Psoas muscle (tissue), 8 donors: ENCODE data around the gene TGFBR3L. TPM values are rescaled to one million over a fixed set of nuclear protein-coding genes. Genes with fewer than 3 reads are reported as not detected.

Experiments
- ATAC-seq, 4 donors: fragments of 200-7000 bp; cut with Tn5 transposase; one replicate each; pipeline ENCODE4 v1.9.1; 2020; ENCODE audit warnings: moderate library complexity in 3 of 4, mild to moderate bottlenecking in 2 of 4
- DNase-seq, 2 donors: peaks; one replicate each; pipeline ENCODE4 v3.0.0-alpha.2; 2020
- H3K27ac ChIP-seq: fragments of 200-600 bp; one replicate; pipeline ENCODE4 v1.8.0; 2022
- H3K27me3 ChIP-seq, 3 donors: fragments of 200-600 bp in 1 of 3; one replicate each; pipeline versions ENCODE4 v1.6.1 to v1.8.0; 2013 to 2022; ENCODE audit warnings: low read length in 2 of 3, mild to moderate bottlenecking in 2 of 3, moderate library complexity in 1 of 3; ENCODE audit not compliant: insufficient read depth in 3 of 3
- H3K36me3 ChIP-seq, 2 donors: fragments of 200-600 bp in 1 of 2; one replicate each; pipeline versions ENCODE4 v1.6.1 to v1.8.0; 2013 to 2022; ENCODE audit warnings: low read depth in 1 of 2, mild to moderate bottlenecking in 1 of 2, moderate library complexity in 1 of 2; ENCODE audit not compliant: insufficient read depth in 1 of 2
- H3K4me1 ChIP-seq: fragments of 200-600 bp; one replicate; pipeline ENCODE4 v1.8.0; 2022
- H3K4me3 ChIP-seq: fragments of 200-600 bp; one replicate; pipeline ENCODE4 v1.8.0; 2022; ENCODE audit warnings: mild to moderate bottlenecking
- H3K9me3 ChIP-seq: fragments of 200-600 bp; one replicate; pipeline ENCODE4 v1.8.0; 2022
- CTCF ChIP-seq: fragments of 200-600 bp; IDR thresholded peaks from one replicate; pipeline ENCODE4 v1.8.0; 2022; ENCODE audit warnings: antibody characterized with exemption
- WGBS, 3 donors: extraction: QIAGEN DNeasy Blood & Tissue Kit; methylation state at CpG; one replicate each; pipeline versions ENCODE4 v1.1.6 to v1.1.7; 2013; 5-methylcytosine and 5-hydroxymethylcytosine counted together
- intact Hi-C, 2 donors: fragments of 100-400 bp; cut with DNase I; formaldehyde crosslinking; loops; one replicate each; pipeline versions ENCODE4 v1.11.0 to v1.14.2; 2022
- polyA plus RNA-seq, 3 donors: library from polyadenylated mRNA; stranded (reverse); fragments of 200-250 nt; gene quantifications; one replicate each; pipeline ENCODE4 v1.2.3, GENCODE V29; 2013
- total RNA-seq, 4 donors: library from RNA; stranded (reverse); fragmentation: NEBNext Ultra II Directional in 2 of 4; extraction: Animal tissue kit (Norgen Biotek cat#: 25700) in 2 of 4; gene quantifications; one replicate each; pipeline versions ENCODE4 v1.2.1 to v1.2.4, GENCODE V29; 2021 to 2023
- donor health status: healthy with polysubstance abuse.
- donor health status: DM: no; HTN: no; CAD: no; lungs with moderate emphysema.
- donor health status: Bipolar disorder and iron deficiency.
- donor health status: healthy.
- donor health status: DM: yes; HTN: yes; CAD: no.
- donor health status: DM: no; HTN: no; CAD: no.
- donor health status: DM: no; HTN: no; CAD: no.
- donor health status: DM: yes; HTN: yes; CAD: no.

The TGFBR3L gene
- total and polyA plus RNA-seq, 7 donors, result 1.2 to 13.0 (median 4.5) TPM

- Histone ChIP-seq H3K9me3 (no peaks in the 10 kb centered on the region), H3K27ac (no peak overlapping the region), H3K27me3 (no peaks in the 10 kb centered on the region), H3K36me3 (no peaks in the 10 kb centered on the region), H3K4me3 (no peak overlapping the region), H3K4me1 (peaks cover 18% of the 10 kb centered on the region)
- ATAC-seq (no peak), DNase-seq (no peak)
- no peak for TF ChIP-seq CTCF
- 87 to 94% (median 87%) methylated on average over 33 to 34 of the region's 34 CpGs for WGBS, 3 donors
- intact Hi-C loops, result loop anchor here in 1 of 2 donors (5.0 kb wide), 1 partner anchor 932 kb away; the partner anchor contains the start of genes MBD3L1 and ZNF558
Measured at GRCh38 chr19:7899751-7900378, 14.8 kb upstream of the TGFBR3L start.

GRCh38 chr19:7900401-7900870 is 14.2 kb upstream of the TGFBR3L start:
- no peak for TF ChIP-seq CTCF
- no peak for ATAC-seq
- Histone ChIP-seq H3K4me1 (peaks cover 23% of the 10 kb centered on the region), H3K27me3 (no peaks in the 10 kb centered on the region), H3K9me3 (no peaks in the 10 kb centered on the region), H3K36me3 (no peaks in the 10 kb centered on the region), H3K27ac (no peak overlapping the region), H3K4me3 (no peak overlapping the region)
- intact Hi-C loops, result loop anchor here in 1 of 2 donors (5.0 kb wide), 1 partner anchor 932 kb away; the partner anchor contains the start of genes MBD3L1 and ZNF558
- WGBS, 3 donors, result 38 to 51% (median 42%) methylated on average over 19 to 21 of the region's 21 CpGs
- no peak for DNase-seq

- H3K9me3 ChIP-seq, result no peaks in the 10 kb centered on the region
- ATAC-seq (no peak), DNase-seq (no peak)
- H3K4me3 ChIP-seq, result no peak overlapping the region
- TF ChIP-seq CTCF, result no peak
- intact Hi-C loops, result loop anchor here in 1 of 2 donors (5.0 kb wide), 1 partner anchor 931 kb away; the partner anchor contains the start of genes MBD3L1 and ZNF558
- peaks cover 0 to 4% of the 10 kb centered on the region in 2 donors for H3K36me3 ChIP-seq
- H3K27me3 ChIP-seq, result no peaks in the 10 kb centered on the region
- H3K27ac ChIP-seq, result no peak overlapping the region
- H3K4me1 ChIP-seq, result peaks cover 23% of the 10 kb centered on the region
- 17 to 53% (median 38%) methylated on average over 3 of the region's 3 CpGs for WGBS, 3 donors
Measured at GRCh38 chr19:7900931-7901330, 13.7 kb upstream of the TGFBR3L start.

GRCh38 chr19:7901337-7901736 is 13.3 kb upstream of the TGFBR3L start:
- Histone ChIP-seq H3K36me3 (peaks cover 0 to 8% of the 10 kb centered on the region in 2 donors), H3K4me3 (no peak overlapping the region), H3K27me3 (no peaks in the 10 kb centered on the region), H3K9me3 (no peaks in the 10 kb centered on the region), H3K4me1 (peaks cover 23% of the 10 kb centered on the region), H3K27ac (no peak overlapping the region)
- DNase-seq, result no peak
- 82 to 88% (median 82%) methylated on average over 7 of the region's 7 CpGs for WGBS, 3 donors
- intact Hi-C loops, result loop anchor here in 1 of 2 donors (5.0 kb wide), 1 partner anchor 931 kb away; the partner anchor contains the start of genes MBD3L1 and ZNF558
- no peak for TF ChIP-seq CTCF
- no peak for ATAC-seq
